ENCODE measurements around the gene SLC8A2.
A peak's percentile ranks its signal among the peaks of the same experiment; 100 is the strongest.

SLC8A2 gene

DNA sequence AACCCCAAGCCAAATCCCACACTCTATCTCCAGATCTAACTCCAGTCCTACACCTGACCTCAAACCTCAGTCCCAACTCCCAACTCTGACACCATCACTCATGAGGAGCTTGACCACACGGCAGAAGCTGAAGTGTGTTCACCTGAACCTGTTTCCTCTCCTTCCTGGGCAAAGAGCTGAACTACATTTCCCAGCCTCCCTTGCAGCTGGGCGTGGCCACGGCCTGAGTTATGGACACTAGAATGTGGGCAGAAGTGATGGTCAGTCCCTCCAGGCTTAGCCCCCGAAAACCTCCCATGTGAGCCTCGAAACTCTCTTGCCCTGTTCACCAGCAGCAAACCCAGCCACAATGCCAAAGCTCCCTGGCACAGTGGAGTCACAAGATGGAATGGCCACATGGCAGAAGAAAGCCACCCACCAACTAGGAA lies 32.9 kb downstream of the SLC8A2 start:
- DNase-seq: no peak
- in situ Hi-C loops (cut with MboI; ENCODE audit: low pct_unique_long_range_greater_than_20kb, low sequenced_read_pairs): loop anchor here (10.0 kb wide), 1 partner anchor 256 kb away; no protein-coding TSS in a partner anchor

DNA sequence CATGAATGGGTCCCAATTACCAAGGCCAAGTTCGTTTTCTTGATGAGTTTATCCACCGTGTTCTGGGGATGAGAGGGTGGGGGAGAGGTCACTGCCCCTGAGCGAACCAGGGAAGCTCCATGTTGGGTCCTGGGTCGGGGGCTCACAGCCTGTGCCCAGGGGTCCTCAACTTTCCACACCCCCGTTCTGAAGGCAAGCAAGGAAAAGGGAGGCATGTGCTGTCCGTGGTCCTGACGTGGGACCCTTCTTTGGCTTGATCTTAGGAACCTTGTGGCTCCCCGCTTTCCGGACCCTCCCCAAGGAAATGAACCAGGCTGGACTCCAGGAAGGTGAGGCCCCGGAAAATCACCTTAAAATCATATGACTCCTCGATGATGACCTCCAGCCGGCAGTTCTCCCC lies 34.2 kb downstream of the SLC8A2 start:
- DNase-seq: peak; percentile 27
- in situ Hi-C loops (cut with MboI; ENCODE audit: low pct_unique_long_range_greater_than_20kb, low sequenced_read_pairs): loop anchor here (10.0 kb wide), 1 partner anchor 257 kb away; no protein-coding TSS in a partner anchor

DNA sequence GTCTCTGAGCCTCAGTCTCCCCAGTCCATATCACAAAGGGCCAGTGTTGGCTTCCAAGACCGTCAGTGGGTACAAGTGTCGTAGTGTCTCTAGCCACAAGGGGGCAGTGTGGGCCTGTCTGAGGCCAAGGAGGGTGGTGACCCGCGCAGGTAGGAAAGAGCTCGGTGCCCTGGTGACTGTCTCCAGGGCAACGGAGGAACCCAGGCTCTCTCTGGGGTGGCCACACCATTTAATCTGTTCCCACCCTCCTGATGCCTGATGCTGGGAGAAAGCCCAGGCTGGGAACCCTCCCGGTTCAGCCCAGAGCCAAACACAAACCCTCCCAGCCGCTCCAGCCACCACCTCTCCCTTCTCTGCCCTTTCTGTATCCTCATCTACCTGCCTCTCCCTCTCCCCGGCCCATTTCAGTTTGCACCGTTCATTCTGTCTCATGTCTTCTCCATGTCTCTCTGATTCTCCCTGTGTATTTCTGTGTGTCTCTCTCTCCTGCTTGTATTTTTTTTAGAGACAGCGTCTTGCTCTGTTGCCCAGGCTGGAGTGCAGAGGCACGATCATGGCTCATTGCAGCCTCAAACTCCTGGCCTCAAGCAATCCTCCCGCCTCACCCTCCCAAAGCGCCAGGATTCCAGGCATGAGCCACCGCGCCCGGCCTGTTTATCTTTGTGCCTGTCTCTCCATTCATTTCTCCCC lies 34.8 kb downstream of the SLC8A2 start:
- in situ Hi-C loops (cut with MboI; ENCODE audit: low pct_unique_long_range_greater_than_20kb, low sequenced_read_pairs): loop anchor here (10.0 kb wide), 1 partner anchor 258 kb away; no protein-coding TSS in a partner anchor
- peak; percentile 73 for DNase-seq

DNA sequence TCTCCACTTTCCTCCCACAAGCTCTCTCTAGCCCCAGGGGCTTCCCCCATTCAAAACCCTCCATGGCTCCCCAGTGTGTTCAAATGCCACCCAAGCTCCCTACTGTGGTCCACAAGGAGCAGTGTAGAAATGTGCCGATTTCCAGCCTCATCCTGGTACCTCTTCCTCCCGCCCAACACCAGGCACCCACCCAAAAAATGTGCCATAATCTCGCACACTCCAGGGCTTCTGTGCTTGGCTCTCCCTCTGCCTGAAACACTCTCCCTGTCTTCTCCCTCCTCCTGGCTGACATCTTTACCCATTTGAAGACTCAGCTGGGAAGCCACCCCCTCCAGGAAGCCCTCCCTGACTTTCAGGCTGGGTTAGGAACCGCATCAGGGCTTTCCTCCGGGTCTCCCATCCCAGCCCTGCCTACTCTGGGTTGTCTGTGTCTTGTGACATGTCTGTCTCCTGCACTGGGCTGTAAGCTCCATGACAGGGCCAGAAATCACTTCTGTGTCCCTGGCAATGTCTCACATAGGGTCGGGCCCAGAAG lies 35.7 kb downstream of the SLC8A2 start:
- in situ Hi-C loops (cut with MboI; ENCODE audit: low pct_unique_long_range_greater_than_20kb, low sequenced_read_pairs): loop anchor here (10.0 kb wide), 1 partner anchor 259 kb away; no protein-coding TSS in a partner anchor
- DNase-seq: no peak

DNA sequence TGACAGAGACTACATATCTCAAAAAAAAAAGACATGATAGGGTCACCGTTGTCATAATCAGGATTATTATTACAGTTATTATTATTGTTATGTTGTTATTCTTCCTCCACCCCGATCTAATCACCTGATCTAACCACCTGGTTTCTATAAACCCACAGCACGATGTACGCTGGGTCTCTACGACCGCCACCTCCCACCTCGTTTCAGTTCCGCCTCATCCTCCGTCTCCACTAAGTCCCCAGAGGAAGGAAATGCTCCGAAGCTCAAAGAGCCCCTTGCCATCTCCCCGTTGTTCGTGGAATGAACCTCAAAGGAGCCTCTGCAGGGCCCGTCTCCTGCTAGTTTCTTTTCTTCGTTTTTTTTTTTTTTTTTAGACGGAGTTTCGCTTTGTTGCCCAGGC lies 36.5 kb downstream of the SLC8A2 start:
- in situ Hi-C loops (cut with MboI; ENCODE audit: low pct_unique_long_range_greater_than_20kb, low sequenced_read_pairs): loop anchor here (10.0 kb wide), 1 partner anchor 260 kb away; no protein-coding TSS in a partner anchor

DNA sequence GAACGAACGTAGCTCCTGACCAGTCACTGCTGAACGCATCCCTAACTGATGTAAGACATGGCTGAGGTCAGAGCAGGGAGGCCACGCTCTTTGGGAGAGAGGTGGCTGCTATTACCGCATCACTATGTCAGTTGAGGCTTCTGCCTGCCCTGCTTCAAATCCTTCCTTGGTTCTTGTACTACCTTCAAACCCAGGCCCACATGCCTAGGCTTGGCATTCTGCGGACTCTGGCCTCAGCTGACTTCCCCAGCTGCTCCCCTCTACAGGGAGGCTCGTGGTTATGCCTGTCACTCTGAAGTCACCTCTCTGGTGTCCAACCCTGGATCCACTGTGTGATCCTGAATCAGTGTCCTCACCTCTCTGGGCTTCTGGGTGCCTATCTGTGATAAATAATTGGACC lies 37.6 kb downstream of the SLC8A2 start:
- in situ Hi-C loops (cut with MboI; ENCODE audit: low pct_unique_long_range_greater_than_20kb, low sequenced_read_pairs): loop anchor here (10.0 kb wide), 1 partner anchor 261 kb away; no protein-coding TSS in a partner anchor
- DNase-seq: no peak

More for the DNA sequence above, 36.5 kb downstream of the SLC8A2 start:
- DNase-seq: no peak

DNA sequence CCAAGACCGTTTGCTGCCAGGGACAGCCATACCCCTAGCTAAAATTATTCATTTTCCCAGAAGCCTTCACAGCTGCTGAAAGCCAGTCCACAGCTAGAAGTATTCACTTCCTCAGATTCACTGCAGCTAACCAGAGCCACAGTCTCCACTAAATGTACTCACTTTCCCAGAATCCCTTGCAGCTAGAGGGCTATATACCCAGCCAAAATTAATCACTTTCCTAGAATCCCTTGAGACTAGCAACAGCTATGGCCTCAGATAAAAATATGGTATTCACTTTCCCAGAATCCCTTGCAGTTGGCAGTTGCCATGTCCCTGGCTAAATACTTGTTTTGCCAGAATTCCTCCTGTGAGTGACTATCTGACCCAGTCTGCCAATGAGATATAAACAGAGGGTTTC lies 38.6 kb downstream of the SLC8A2 start:
- in situ Hi-C loops (cut with MboI; ENCODE audit: low pct_unique_long_range_greater_than_20kb, low sequenced_read_pairs): loop anchor here (10.0 kb wide), 1 partner anchor 262 kb away; no protein-coding TSS in a partner anchor
- peak; percentile 62 for DNase-seq

DNA sequence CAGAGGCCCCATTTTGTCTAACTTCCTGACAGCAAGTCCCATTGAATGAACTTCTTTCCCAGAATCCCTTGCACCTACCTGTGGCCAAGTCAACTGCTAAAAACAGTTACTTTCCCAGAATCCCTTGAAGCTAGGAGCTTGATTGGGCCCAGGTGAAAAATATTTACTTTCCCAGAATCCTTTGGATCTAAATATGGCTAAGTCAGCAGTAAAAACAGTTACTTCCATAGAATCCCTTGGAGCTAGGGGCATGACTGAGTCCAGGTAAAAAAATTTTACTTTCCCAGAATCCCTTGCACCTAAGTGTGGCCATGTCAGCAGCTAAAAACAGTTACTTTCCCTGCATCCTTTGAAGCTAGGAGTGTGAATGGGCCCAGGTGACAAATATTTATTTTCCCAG lies 39.2 kb downstream of the SLC8A2 start:
- no peak for DNase-seq
- in situ Hi-C loops (cut with MboI; ENCODE audit: low pct_unique_long_range_greater_than_20kb, low sequenced_read_pairs): loop anchor here (10.0 kb wide), 1 partner anchor 262 kb away; no protein-coding TSS in a partner anchor

DNA sequence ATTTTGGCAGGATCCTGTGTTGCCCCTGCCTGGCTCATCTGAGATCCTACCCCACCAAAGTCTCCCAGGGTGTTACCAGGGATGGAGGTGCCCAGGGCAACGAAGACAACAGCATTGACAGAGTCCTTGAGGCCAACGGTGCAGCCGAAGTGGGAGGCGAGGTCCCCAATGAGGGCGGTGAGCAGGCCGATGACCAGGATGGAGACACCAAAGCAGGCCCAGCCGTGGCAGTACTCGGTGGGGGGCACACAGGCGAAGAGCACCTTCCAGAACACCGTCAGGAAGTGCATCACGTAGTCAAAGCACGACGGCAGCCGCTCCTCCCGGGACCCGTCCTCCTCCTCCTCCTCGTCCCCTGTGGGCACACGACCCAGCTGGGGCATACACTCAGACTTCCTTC lies 39.6 kb downstream of the SLC8A2 start:
- no peak for DNase-seq
- in situ Hi-C loops (cut with MboI; ENCODE audit: low pct_unique_long_range_greater_than_20kb, low sequenced_read_pairs): loop anchor here (10.0 kb wide), 1 partner anchor 263 kb away; no protein-coding TSS in a partner anchor

DNA sequence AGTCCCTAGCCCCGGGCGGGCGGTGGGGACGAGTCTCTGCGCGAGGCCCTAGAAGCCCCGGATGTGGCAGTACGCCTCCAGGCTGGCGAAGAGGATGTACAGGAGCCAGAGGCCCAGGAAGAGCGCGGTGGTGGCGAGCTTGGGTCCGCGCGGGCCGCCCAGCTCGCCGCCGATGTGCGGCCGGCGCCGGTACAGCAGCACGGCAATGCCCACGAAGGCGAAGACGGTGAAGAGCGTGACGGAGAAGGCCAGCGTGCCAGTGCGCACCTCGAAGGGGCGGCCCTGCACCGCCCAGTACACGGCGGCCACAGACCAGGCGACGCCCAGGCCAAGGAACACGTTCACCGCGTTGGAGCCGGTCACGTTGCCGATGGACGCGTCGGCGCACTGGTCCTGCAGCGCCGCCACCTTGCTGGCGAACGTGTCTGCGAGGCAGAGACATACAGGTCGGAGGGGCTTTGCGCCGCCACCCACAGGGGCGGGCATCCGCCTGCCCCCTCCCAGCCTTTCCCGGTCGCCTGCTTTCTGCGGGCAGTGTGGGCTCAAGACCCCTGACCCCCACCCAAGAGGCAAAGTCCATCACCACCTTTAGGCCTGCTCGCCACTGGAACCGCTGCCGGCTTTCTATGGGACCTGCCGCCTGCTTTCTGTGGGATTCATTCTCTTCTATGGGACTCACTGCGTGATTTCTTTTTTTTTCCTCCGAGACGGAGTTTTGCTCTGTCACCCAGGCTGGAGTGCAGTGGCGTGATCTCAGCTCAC lies 41.5 kb downstream of the SLC8A2 start:
- in situ Hi-C loops (cut with MboI; ENCODE audit: low pct_unique_long_range_greater_than_20kb, low sequenced_read_pairs): loop anchor here (10.0 kb wide), 1 partner anchor 265 kb away; no protein-coding TSS in a partner anchor
- no peak for DNase-seq

DNA sequence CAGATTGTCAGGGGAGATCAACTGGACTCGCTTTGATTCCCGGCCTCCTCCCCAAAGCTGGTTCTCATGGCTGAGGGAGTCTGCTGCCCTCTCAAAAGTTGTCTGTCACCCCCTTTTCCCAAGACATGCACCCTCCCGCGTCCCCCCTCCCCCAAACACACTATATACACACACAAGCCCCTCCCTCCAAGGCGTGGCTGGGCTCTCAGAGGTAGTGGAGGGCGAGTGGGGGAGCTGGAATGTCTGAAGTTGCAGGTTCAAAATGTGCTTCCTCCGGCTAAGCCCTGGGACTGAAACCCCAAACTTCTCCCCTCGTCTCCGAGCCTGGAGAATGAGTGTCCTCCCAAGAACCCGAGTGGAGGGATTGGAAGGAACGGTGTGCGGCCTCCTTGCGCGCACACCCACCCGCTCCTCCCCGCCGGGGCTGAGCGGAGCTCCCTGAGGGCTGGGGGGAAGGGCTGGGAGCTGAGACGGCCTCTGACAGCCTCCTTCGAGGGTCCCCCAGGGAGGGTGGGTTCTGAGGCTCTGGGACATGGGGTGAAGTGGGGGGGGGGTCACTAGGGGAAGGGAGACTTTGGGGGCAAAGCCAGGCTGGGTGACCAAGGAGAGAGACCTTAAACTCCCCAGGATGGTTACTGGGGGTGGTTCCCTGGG lies 42.4 kb downstream of the SLC8A2 start:
- DNase-seq: no peak
- in situ Hi-C loops (cut with MboI; ENCODE audit: low pct_unique_long_range_greater_than_20kb, low sequenced_read_pairs): no loop called here

DNA sequence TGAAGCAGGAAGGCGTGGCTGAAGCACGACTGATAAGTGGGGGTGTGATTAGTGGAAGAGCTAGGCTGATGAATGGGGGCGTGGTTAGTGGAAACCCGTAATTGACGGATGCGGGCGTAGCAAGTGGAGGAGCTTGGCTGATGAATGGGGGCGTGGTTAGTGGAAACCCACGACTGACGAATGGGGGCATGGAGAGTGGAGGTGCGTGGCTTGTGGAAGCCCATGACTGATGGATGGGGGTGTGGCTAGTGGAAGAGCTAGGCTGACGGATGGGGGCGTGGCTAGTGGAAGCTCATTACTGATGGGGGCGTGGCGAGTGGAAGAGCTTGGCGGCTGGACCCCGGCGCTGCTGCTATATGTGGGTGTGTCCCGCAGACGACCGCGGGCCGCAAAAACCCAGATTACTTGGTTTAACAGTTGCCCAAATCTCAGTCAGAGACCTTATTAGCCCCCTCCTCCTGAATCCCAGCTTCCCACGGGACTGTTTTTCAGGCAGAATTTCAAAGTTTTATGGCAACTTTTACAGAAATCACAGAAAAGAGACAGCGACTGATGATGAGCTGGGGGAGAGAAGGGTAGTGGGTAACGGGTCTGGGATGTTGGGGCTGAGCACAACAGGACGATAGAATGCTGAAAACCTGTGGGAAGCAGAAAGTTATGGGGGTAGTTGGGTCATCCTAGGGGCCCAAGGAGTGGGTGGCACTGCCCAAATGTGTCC lies 43.4 kb downstream of the SLC8A2 start:
- peak; percentile 92 for DNase-seq
- in situ Hi-C loops (cut with MboI; ENCODE audit: low pct_unique_long_range_greater_than_20kb, low sequenced_read_pairs): no loop called here

DNA sequence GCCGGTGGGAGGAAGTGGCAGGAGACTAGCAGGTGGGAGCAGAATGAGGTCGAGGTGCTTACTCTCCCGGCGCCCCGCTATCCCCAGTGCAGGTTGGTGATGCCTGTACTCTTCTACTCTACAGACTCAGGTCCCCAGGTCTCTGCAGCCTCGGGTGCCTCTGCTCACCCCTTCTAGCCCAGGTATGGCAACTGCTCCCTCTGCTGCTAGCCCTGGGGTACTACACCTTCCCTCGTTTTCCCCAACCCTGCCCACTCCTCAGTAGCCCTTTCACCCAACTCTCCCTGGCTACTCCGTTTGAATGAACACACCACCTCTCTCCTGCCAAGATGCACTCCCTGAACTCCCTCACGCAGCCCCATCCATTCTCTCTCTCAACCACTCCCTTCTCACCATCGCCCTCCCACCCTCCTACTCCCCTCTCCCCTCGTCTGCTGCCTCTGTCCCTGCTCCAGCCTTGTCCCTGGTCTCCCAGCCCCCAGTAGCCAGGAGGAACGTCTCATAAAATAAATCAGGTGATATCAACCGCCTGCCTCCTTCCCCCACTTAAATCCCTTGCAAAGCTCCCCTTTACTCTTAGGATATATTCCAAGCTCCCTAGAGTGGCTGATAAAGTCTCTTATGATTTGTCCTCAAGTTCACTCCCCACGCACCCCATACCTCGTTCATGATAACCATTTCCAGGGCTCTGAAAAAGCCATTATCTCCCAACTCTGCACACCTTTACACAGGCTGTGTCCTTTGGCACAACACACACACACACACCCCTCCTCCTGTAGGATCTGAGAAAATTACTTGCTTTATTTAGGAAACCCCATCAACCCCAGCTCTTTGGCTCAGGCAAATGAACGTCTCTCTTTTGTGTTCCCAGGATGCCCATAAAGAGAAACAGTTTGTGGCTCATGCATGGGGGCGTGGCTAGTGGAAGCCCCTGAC lies 44.2 kb downstream of the SLC8A2 start:
- peak; percentile 85 for DNase-seq
- in situ Hi-C loops (cut with MboI; ENCODE audit: low pct_unique_long_range_greater_than_20kb, low sequenced_read_pairs): no loop called here

DNA sequence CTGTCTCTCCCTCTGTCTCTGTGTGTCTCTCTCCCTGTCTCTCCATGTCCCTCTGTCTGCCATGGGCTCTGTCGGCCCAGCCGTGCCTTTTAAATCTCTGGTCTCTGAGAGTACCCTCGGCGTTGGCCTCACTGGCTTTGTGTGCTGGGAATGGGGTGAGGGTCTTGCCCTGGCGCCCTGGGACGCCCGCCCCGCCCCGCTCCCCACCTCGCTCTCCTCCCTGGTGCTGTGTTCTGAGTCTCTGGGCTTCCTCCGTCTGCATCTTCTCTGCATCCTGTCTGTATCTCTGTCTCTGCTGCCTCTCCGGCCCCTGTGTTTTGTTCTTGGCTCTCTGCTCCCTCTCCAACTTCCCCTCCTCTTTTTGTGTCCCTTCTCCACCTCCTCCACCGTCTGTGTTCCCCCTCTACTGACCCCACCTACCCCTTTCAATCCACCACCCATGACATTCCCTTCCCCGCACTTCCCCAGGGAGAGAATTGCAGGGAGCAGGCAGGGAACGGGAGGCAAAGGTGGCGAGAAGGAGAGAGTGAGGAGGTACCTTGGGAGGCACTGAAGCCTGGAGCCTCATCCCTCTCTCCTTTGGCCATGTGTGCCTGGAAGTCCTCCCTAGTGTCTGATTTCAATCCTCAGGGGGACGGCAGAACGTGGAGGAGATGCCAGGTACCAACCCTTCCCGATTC lies 48.4 kb downstream of the SLC8A2 start:
- in situ Hi-C loops (cut with MboI; ENCODE audit: low pct_unique_long_range_greater_than_20kb, low sequenced_read_pairs): no loop called here
- no peak for DNase-seq

DNA sequence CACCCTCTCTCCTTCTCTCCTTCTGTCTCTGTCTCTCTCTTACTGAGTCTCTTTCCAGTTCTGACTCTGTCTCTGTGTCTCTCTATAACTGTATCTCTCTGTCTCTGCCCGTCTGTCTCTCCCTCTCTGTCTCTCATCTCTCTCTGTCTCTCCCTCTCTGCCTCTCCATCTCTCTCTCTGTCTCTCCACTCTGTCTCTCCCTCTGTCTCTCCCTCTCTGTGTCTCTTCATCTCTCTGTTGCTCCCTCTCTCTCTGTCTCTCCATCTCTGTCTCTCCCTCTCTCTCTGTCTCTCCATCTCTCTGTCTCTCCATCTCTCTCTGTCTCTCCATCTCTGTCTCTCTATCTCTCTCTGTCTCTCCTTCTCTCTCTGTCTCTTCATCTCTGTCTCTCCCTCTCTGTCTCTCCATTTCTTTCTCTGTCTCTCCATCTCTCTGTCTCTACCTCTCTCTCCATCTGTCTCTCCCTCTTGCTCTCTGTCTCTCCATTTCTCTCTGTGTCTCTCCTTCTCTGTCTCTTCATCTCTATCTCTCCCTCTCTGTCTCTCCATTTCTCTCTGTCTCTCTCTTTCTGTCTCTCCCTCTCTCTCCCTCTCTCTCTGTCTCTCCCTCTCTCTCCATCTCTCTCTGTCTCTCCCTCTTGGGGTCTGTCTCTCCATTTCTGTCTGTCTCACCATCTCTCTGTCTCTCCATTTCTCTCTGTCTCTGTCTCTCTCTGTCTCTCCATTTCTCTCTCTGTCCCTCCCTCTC lies 49.1 kb downstream of the SLC8A2 start:
- DNase-seq: no peak
- in situ Hi-C loops (cut with MboI; ENCODE audit: low pct_unique_long_range_greater_than_20kb, low sequenced_read_pairs): no loop called here

DNA sequence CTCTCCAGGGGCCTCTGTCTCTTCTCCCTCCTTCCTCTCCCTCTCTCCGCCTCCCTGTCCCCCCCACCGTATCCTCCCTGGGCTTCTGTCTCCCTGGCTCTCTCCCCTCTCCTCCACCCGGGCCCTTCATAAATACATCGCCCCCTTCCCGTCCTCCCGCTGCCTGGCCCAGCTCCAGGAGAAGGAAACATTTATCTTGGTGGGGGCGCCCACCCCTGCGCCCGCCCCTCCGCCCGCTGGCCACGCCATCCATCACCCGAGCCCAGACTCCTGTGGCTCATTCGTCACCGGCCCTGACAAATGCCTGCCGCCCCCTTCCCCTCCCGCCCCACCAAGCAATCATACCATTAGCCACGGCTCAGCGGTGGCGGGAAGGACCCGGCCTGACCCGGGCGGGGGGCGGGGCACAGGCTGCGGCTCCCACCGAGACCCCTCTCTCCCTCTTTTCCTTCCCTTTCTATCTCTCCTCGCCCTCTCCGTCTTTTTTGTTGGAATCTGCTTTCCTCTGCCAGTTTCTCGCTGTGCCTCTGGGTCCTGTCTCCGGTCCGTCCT lies 49.8 kb downstream of the SLC8A2 start:
- no peak for DNase-seq
- in situ Hi-C loops (cut with MboI; ENCODE audit: low pct_unique_long_range_greater_than_20kb, low sequenced_read_pairs): no loop called here

Measured in KBM-7 (cell line).